ENCODE data around the gene TWF2.

DNA sequence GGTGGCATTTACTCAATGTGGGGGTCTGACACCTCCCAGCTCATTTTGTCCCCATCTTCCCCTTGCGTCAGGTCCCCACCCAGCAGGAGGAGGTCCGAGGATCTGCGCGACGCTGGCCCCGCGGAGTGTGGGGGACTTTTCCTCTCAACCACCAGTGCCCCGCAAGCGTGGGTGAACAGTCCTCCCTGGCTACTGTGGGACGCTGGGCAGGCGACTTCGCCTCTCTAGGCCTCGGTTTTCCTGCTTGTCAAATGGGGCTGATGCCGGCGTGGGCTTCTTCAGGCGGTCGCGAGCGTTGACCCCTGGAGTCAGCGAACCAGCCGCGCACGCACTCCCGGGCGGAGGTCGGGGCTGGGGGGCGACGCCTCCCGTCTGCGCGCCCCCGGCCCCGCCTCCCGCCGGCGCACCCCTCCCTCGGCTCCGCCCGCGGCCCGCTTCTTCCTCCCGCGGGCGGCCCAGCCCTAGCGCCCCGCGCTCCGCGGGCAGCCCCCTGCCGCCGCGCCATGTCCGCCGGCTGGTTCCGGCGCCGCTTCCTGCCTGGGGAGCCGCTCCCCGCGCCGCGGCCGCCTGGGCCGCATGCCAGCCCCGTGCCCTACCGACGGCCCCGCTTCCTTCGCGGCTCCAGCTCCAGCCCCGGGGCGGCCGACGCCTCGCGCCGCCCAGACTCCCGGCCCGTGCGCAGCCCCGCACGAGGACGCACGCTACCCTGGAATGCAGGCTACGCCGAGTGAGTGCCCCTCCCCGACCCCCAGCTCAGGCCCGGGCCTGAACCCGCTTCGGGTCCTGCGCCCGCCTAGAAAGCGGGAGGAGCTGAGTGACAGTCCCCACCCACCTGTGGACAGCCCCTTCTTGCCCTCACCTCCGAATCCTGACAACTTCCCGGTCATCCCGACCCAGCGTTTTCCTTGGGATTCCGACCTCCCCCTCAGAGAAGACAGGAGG is 6.6 kb upstream of the TWF2 start, which contains the start of gene PPM1M:
- TF ChIP-seq, protein P1, sequence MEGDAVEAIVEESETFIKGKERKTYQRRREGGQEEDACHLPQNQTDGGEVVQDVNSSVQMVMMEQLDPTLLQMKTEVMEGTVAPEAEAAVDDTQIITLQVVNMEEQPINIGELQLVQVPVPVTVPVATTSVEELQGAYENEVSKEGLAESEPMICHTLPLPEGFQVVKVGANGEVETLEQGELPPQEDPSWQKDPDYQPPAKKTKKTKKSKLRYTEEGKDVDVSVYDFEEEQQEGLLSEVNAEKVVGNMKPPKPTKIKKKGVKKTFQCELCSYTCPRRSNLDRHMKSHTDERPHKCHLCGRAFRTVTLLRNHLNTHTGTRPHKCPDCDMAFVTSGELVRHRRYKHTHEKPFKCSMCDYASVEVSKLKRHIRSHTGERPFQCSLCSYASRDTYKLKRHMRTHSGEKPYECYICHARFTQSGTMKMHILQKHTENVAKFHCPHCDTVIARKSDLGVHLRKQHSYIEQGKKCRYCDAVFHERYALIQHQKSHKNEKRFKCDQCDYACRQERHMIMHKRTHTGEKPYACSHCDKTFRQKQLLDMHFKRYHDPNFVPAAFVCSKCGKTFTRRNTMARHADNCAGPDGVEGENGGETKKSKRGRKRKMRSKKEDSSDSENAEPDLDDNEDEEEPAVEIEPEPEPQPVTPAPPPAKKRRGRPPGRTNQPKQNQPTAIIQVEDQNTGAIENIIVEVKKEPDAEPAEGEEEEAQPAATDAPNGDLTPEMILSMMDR (conservative IDR thresholded peaks at IDR 0.05; ENCODE audit: low read depth, low read length) = no peak
- TF ChIP-seq SMC3 (IDR thresholded peaks at IDR 0.05; ENCODE audit: low read depth, low read length) = no peak
- no peak for TF ChIP-seq RAD21 (IDR thresholded peaks at IDR 0.05; ENCODE audit: low read length)
